22Rv1 (cell line): Measurements from ENCODE around the gene SPSB1.
A peak's percentile ranks its signal among the peaks of the same experiment; 100 is the strongest.

Experiments
- H3K27ac ChIP-seq: fragments of 450-650 bp; 2 replicates; pipeline ENCODE4 v1.5.1; 2017
- CTCF ChIP-seq: fragments of 450-650 bp; IDR thresholded peaks from 2 replicates; pipeline ENCODE4 v1.5.1; 2017; ENCODE audit warnings: mild to moderate bottlenecking
- ZFX ChIP-seq: fragments of 450-650 bp; IDR thresholded peaks from 2 replicates; pipeline ENCODE4 v1.6.1; 2017; ENCODE audit warnings: antibody characterized with exemption, borderline replicate concordance

SPSB1 gene

GRCh38 chr1:9292361-9293240, at the start of gene SPSB1:
Gene SPSB1, plus strand, starts transcription at chr1:9292894. Its CDS starts 62,998 bp downstream, at chr1:9355892.
- TF ChIP-seq ZFX (no peak), CTCF (0 out of 2 replicates have a peak, but pooled peaks have one; percentile 11)
- no peak within 1 kb of the TSS for H3K27ac ChIP-seq

DNA sequence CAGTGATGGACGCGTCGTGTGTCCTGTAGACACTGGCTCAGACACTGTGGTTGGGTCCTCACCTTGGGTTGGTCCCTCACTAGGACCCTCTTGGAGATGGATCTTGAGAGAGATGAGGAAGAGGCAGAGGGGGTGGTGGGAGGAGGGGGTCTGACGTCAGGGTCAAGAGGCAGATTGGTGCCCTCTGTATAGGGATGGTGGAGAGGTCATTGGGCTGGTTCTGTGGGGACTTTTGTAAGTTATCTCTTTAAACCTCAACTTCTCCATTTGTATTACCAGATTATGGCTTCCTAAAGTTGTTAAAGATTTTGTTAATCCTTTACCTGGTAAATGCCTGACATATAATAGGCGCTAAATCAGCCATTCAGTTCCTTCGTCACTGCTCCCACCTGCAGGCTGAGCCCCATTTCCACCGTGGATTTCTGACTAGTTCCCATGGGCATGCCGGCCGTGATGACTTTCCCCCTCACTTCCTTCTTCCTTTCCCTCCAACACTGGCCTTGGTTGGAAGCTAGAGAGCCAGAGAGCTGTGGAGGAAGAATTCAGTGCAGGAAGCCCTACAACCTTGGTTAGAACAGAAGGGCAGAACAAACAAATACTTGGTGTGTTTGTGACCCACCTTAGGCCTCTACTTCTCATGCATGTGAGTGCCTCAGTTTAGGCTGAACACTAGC, 49.5 kb upstream of the SPSB1 start:
- no peak overlapping the region for H3K27ac ChIP-seq
- TF ChIP-seq CTCF: no peak
- no peak for TF ChIP-seq ZFX

DNA sequence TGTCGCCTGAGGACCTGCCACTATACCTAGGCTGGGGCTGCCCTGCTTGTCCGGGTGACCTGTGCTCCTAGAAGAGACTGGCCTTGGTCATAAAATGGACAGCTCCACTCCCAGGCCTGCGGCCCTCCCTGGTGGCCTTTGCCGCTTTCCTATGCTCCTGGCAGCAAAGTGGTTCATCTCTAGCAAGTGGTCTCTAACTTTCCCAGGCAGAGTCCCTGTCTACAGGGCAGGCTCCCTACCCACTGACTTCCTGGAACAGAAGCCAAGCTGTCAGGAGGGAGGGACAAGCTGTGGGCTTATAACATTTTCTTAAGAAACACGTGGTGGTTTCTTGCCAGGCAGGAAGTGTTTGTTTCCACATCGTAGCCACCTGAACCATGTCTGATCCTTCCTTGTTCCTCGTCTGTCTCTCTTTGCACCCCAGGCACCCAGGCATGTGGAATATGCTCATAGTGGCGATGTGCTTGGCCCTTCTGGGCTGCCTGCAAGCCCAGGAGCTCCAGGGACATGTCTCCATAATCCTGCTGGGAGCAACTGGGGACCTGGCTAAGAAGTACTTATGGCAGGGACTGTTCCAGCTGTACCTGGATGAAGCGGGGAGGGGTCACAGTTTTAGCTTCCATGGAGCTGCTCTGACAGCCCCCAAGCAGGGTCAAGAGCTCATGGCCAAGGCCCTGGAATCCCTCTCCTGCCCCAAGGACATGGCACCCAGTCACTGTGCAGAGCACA, 48.0 kb upstream of the SPSB1 start:
- no peak for TF ChIP-seq CTCF
- no peak overlapping the region for H3K27ac ChIP-seq

- H3K27ac ChIP-seq: no peak overlapping the region
These were observed 47.5 kb upstream of the SPSB1 start for GRCh38 chr1:9245230-9245619.

GRCh38 chr1:9245661-9246060, 47.0 kb upstream of the SPSB1 start:
- TF ChIP-seq CTCF (no peak), ZFX (no peak)
- H3K27ac ChIP-seq: no peak overlapping the region

More at GRCh38 chr1:9245230-9245619, 47.5 kb upstream of the SPSB1 start:
- TF ChIP-seq ZFX (no peak), CTCF (no peak)

DNA sequence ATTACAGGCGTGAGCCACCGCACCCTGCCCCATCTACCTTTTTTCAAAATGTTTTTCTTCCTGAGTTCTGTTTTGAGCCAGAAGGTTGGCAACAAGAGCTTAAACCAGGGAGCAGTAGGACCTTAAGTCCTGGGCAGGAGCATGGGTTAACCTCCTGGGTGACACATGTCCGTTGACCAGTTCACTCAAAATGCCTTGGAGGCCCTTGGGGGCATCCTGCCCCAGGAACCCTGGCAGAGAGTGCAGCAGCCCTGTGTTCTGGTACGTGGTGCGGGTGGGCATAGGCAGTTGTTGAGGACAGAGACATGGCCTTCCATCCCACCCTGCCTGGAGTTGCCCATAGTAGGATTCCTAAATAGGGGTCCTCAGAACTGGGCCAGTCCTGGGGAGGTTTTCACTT, 46.5 kb upstream of the SPSB1 start:
- H3K27ac ChIP-seq: no peak overlapping the region
- no peak for TF ChIP-seq CTCF
- no peak for TF ChIP-seq ZFX
